Ishikawa (cell line): ENCODE results near the gene ORC6.

Source experiments
- CEBPB ChIP-seq: IDR thresholded peaks from 2 replicates; pipeline ENCODE4 v1.6.1; 2012
- CREB1 ChIP-seq: IDR thresholded peaks from 2 replicates; pipeline ENCODE4 v1.6.1; 2012; ENCODE audit warnings: low read depth
- EGR1 ChIP-seq: IDR thresholded peaks from 2 replicates; pipeline ENCODE4 v1.6.1; 2012
- EP300 ChIP-seq: IDR thresholded peaks from 2 replicates; pipeline ENCODE4 v1.6.1; 2012; ENCODE audit warnings: borderline replicate concordance
- FOXM1 ChIP-seq: IDR thresholded peaks from 2 replicates; pipeline ENCODE4 v1.6.1; 2012; ENCODE audit warnings: low read depth, borderline replicate concordance
- MAX ChIP-seq: IDR thresholded peaks from 2 replicates; pipeline ENCODE4 v1.6.1; 2012
- NFIC ChIP-seq: IDR thresholded peaks from 2 replicates; pipeline ENCODE4 v1.6.1; 2012
- RAD21 ChIP-seq: IDR thresholded peaks from 2 replicates; pipeline ENCODE4 v1.6.1; 2012; ENCODE audit warnings: low read depth
- REST ChIP-seq: IDR thresholded peaks from 2 replicates; pipeline ENCODE4 v1.6.1; 2012; ENCODE audit warnings: low read depth, mild to moderate bottlenecking
- TAF1 ChIP-seq: IDR thresholded peaks from 2 replicates; pipeline ENCODE4 v1.6.1; 2012; ENCODE audit warnings: low read depth, mild to moderate bottlenecking
- TCF12 ChIP-seq: IDR thresholded peaks from 2 replicates; pipeline ENCODE4 v1.6.1; 2012; ENCODE audit warnings: low read depth
- TEAD4 ChIP-seq: IDR thresholded peaks from 2 replicates; pipeline ENCODE4 v1.6.1; 2012
- USF1 ChIP-seq: IDR thresholded peaks from 2 replicates; pipeline ENCODE4 v1.6.1; 2012
- YY1 ChIP-seq: IDR thresholded peaks from 2 replicates; pipeline ENCODE4 v1.6.1; 2012; ENCODE audit warnings: low read depth
- ZBTB7A ChIP-seq: IDR thresholded peaks from 2 replicates; pipeline ENCODE4 v1.6.1; 2012; ENCODE audit warnings: low read depth

ORC6 gene

GRCh38 chr16:46746821-46747776 lies 57.6 kb downstream of the ORC6 start:
- TF ChIP-seq MAX = no peak
- TF ChIP-seq USF1 = no peak
- TF ChIP-seq REST = no peak
- no peak for TF ChIP-seq EGR1
- TF ChIP-seq RAD21 = no peak
- TF ChIP-seq CEBPB = no peak; the same call in 1 of the 2 replicates
- TF ChIP-seq TEAD4 = no peak
- TF ChIP-seq ZBTB7A = no peak
- TF ChIP-seq FOXM1 = no peak
- no peak for TF ChIP-seq YY1
- TF ChIP-seq CREB1 = no peak
- TF ChIP-seq TAF1 = no peak
- no peak for TF ChIP-seq EP300
- no peak for TF ChIP-seq NFIC
- no peak for TF ChIP-seq TCF12
